Neural progenitor cell (in vitro differentiated cells): ENCODE results near the gene NTM. TPM values are rescaled to one million over a fixed set of nuclear protein-coding genes. Genes with fewer than 3 reads are reported as not detected.

Source experiments
- DNase-seq: peaks from one replicate; pipeline ENCODE4 v3.0.0-alpha.2; 2016; ENCODE audit warnings: low spot score
- H2AFZ ChIP-seq: fragments of 200-600 bp; sonication (generic); replicated peaks from 2 replicates; pipeline ENCODE4 v1.6.1; 2016; ENCODE audit warnings: antibody characterized with exemption
- H3F3A ChIP-seq: fragments of 200-600 bp; sonication (generic); 2 replicates; pipeline ENCODE4 v1.6.1; 2016; ENCODE audit warnings: antibody characterized with exemption, low read depth
- H3K27ac ChIP-seq: fragments of 200-600 bp; sonication (generic); 2 replicates; pipeline ENCODE4 v1.5.1; 2016; ENCODE audit warnings: mild to moderate bottlenecking
- H3K27me3 ChIP-seq: fragments of 200-600 bp; sonication (generic); 2 replicates; pipeline ENCODE4 v1.6.1; 2016; ENCODE audit warnings: mild to moderate bottlenecking, moderate library complexity
- H3K36me3 ChIP-seq: fragments of 200-600 bp; sonication (generic); 2 replicates; pipeline ENCODE4 v1.5.1; 2016
- H3K4me1 ChIP-seq: fragments of 200-600 bp; sonication (generic); 2 replicates; pipeline ENCODE4 v1.6.1; 2016; ENCODE audit warnings: mixed run types
- H3K4me2 ChIP-seq: fragments of 200-600 bp; sonication (generic); 2 replicates; pipeline ENCODE4 v1.6.1; 2016
- H3K4me3 ChIP-seq: fragments of 200-600 bp; sonication (generic); 2 replicates; pipeline ENCODE4 v1.5.1; 2016
- H3K79me2 ChIP-seq: fragments of 200-600 bp; sonication (generic); 2 replicates; pipeline ENCODE4 v1.6.1; 2016; ENCODE audit warnings: low read depth
- H3K9ac ChIP-seq: fragments of 200-600 bp; sonication (generic); 2 replicates; pipeline ENCODE4 v1.6.1; 2016
- H3K9me3 ChIP-seq: fragments of 200-600 bp; sonication (generic); 2 replicates; pipeline ENCODE4 v1.5.1; 2016; ENCODE audit warnings: low read depth
- H4K20me1 ChIP-seq: fragments of 200-600 bp; sonication (generic); 2 replicates; pipeline ENCODE4 v1.6.1; 2016; ENCODE audit warnings: low read depth
- H3K27ac Mint-ChIP-seq: 3 replicates; pipeline ENCODE4 v1.8.0; 2021; ENCODE audit warnings: mixed read lengths
- H3K27me3 Mint-ChIP-seq: 2 replicates; pipeline ENCODE4 v1.8.0; 2022; ENCODE audit warnings: low read depth, mild to moderate bottlenecking, inconsistent platforms, moderate library complexity, mixed read lengths; ENCODE audit not compliant: insufficient read depth
- H3K36me3 Mint-ChIP-seq: 3 replicates; pipeline ENCODE4 v1.8.0; 2021; ENCODE audit warnings: mixed read lengths
- H3K4me1 Mint-ChIP-seq: 3 replicates; pipeline ENCODE4 v1.8.0; 2021; ENCODE audit warnings: mixed read lengths
- H3K4me3 Mint-ChIP-seq: 3 replicates; pipeline ENCODE4 v1.8.0; 2021; ENCODE audit warnings: mild to moderate bottlenecking, moderate library complexity, mixed read lengths
- H3K9me3 Mint-ChIP-seq: 3 replicates; pipeline ENCODE4 v1.8.0; 2020; ENCODE audit warnings: mixed read lengths
- CTCF ChIP-seq: fragments of 200-600 bp; sonication (generic); IDR thresholded peaks from 2 replicates; pipeline ENCODE4 v1.5.1; 2017; ENCODE audit warnings: antibody characterized with exemption, mild to moderate bottlenecking
- EZH2 ChIP-seq: fragments of 200-600 bp; sonication (generic); IDR thresholded peaks from 2 replicates; pipeline ENCODE4 v1.6.1; 2017; ENCODE audit warnings: antibody characterized with exemption, mild to moderate bottlenecking, moderate library complexity
- EZH2phosphoT487 ChIP-seq: fragments of 200-600 bp; sonication (generic); IDR thresholded peaks from 2 replicates; pipeline ENCODE4 v1.6.1; 2017; ENCODE audit warnings: antibody characterized with exemption
- total RNA-seq: library from RNA; depleted of rRNA; stranded (reverse); fragments of >200 nt; gene quantifications from 2 replicates; pipeline ENCODE4 v1.2.3, GENCODE V29; 2015; ENCODE audit warnings: low replicate concordance

NTM gene
- total RNA-seq, 1 donor from 2014 or later = 4.3 TPM

GRCh38 chr11:131893103-131893890 is 522.9 kb downstream of the NTM start:
- H3K27ac ChIP-seq = no peak overlapping the region
- peaks cover 25% of the 10 kb centered on the region for H3K4me1 ChIP-seq
- Mint-ChIP-seq H3K4me3 (no peak overlapping the region), H3K9me3 (no peaks in the 10 kb centered on the region), H3K27me3 (peaks cover 2% of the 10 kb centered on the region), H3K36me3 (no peaks in the 10 kb centered on the region), H3K27ac (no peak overlapping the region), H3K4me1 (peaks cover 4% of the 10 kb centered on the region)
- TF ChIP-seq CTCF = no peak
- no peak for TF ChIP-seq EZH2
- no peak for TF ChIP-seq EZH2phosphoT487
- H3K36me3 ChIP-seq = no peaks in the 10 kb centered on the region
- H2AFZ ChIP-seq = no peak overlapping the region
- no peaks in the 10 kb centered on the region for H3K9me3 ChIP-seq
- DNase-seq = no peak
- H3K9ac ChIP-seq = no peak overlapping the region
- H3K27me3 ChIP-seq = no peaks in the 10 kb centered on the region
- peaks cover 31% of the 10 kb centered on the region for H3F3A ChIP-seq
- H3K4me3 ChIP-seq = no peak overlapping the region
- H3K79me2 ChIP-seq = no peaks in the 10 kb centered on the region
- H3K4me2 ChIP-seq = no peak overlapping the region
- no peaks in the 10 kb centered on the region for H4K20me1 ChIP-seq

GRCh38 chr11:131893988-131894387 is 523.6 kb downstream of the NTM start:
- Mint-ChIP-seq H3K27ac (no peak overlapping the region), H3K27me3 (peaks cover 2% of the 10 kb centered on the region), H3K36me3 (no peaks in the 10 kb centered on the region), H3K4me3 (no peak overlapping the region), H3K4me1 (peaks cover 5% of the 10 kb centered on the region), H3K9me3 (no peaks in the 10 kb centered on the region)
- Histone ChIP-seq H3K4me2 (no peak overlapping the region), H3F3A (peaks cover 24% of the 10 kb centered on the region), H2AFZ (no peak overlapping the region), H3K27ac (no peak overlapping the region), H3K9me3 (no peaks in the 10 kb centered on the region), H3K36me3 (no peaks in the 10 kb centered on the region), H4K20me1 (no peaks in the 10 kb centered on the region), H3K4me1 (peaks cover 20% of the 10 kb centered on the region), H3K79me2 (no peaks in the 10 kb centered on the region), H3K4me3 (no peak overlapping the region), H3K27me3 (no peaks in the 10 kb centered on the region), H3K9ac (no peak overlapping the region)
- DNase-seq = no peak
- TF ChIP-seq CTCF (no peak), EZH2phosphoT487 (no peak), EZH2 (no peak)

GRCh38 chr11:131894615-131895544 is 524.5 kb downstream of the NTM start:
- Histone ChIP-seq H3K4me3 (no peak overlapping the region), H3K36me3 (no peaks in the 10 kb centered on the region), H3F3A (peaks cover 15% of the 10 kb centered on the region), H2AFZ (no peak overlapping the region), H3K9me3 (no peaks in the 10 kb centered on the region), H3K4me1 (peaks cover 11% of the 10 kb centered on the region), H3K9ac (no peak overlapping the region), H3K79me2 (no peaks in the 10 kb centered on the region), H3K27ac (no peak overlapping the region), H3K27me3 (no peaks in the 10 kb centered on the region), H4K20me1 (no peaks in the 10 kb centered on the region), H3K4me2 (no peak overlapping the region)
- DNase-seq = no peak
- TF ChIP-seq EZH2phosphoT487 = no peak
- no peak for TF ChIP-seq CTCF
- TF ChIP-seq EZH2 = no peak
- H3K27me3 Mint-ChIP-seq = peaks cover 2% of the 10 kb centered on the region
- no peaks in the 10 kb centered on the region for H3K36me3 Mint-ChIP-seq
- no peaks in the 10 kb centered on the region for H3K9me3 Mint-ChIP-seq
- peaks cover 9% of the 10 kb centered on the region for H3K4me1 Mint-ChIP-seq
- H3K4me3 Mint-ChIP-seq = no peak overlapping the region
- H3K27ac Mint-ChIP-seq = no peak overlapping the region
